IMR-90 (cell line): ENCODE data around the gene PDE11A. TPM values are rescaled to one million over a fixed set of nuclear protein-coding genes. Genes with fewer than 3 reads are reported as not detected.
A peak's percentile ranks its signal among the peaks of the same experiment; 100 is the strongest.

Experiments
- ATAC-seq: fragments of 200-7000 bp; cut with Tn5 transposase; 2 replicates; pipeline ENCODE4 v1.9.1; 2020; ENCODE audit warnings: low read depth, mild to moderate bottlenecking, moderate library complexity
- BruUV-seq: library from RNA; stranded (reverse); fragments of 400-500 nt; replicated peaks from 2 replicates; lab custom pipeline; 2021; lab: Mats Ljungman, UMichigan
- CTCF ChIA-PET: fragments of 300-600 bp; formaldehyde crosslinking; extraction: SDS; loops from one replicate; lab custom pipeline; 2021; ENCODE audit warnings: antibody characterized with exemption; lab: Yijun Ruan, JAX
- POLR2A ChIA-PET: fragments of 300-600 bp; sonication (Branson Sonifier 250); formaldehyde crosslinking; loops from one replicate; lab custom pipeline; 2022; ENCODE audit warnings: antibody characterized with exemption; ENCODE audit not compliant: unreplicated experiment; lab: Charles Lee
- DNase-seq: peaks from one replicate; pipeline ENCODE4 v3.0.0; 2013
- H2AFZ ChIP-seq: replicated peaks from 2 replicates; pipeline ENCODE3; 2013; ENCODE audit warnings: low read length, mild to moderate bottlenecking; ENCODE audit not compliant: poor library complexity
- H2AK5ac ChIP-seq: 2 replicates; pipeline ENCODE4 v1.6.1; 2013; ENCODE audit warnings: low read depth, low read length, inconsistent platforms
- H2AK9ac ChIP-seq: replicated peaks from 2 replicates; pipeline ENCODE3; 2013; ENCODE audit warnings: mild to moderate bottlenecking, low read depth, low read length, moderate library complexity; ENCODE audit not compliant: poor library complexity
- H2BK120ac ChIP-seq: 2 replicates; pipeline ENCODE4 v1.6.1; 2013; ENCODE audit warnings: low read depth, low read length, inconsistent platforms
- H2BK15ac ChIP-seq: 3 replicates; pipeline ENCODE4 v1.6.1; 2013; ENCODE audit warnings: low read depth, low read length, inconsistent platforms
- H2BK20ac ChIP-seq: 2 replicates; pipeline ENCODE4 v1.6.1; 2013; ENCODE audit warnings: low read depth, mild to moderate bottlenecking, inconsistent platforms, low read length, moderate library complexity
- H2BK5ac ChIP-seq: 2 replicates; pipeline ENCODE4 v1.6.1; 2013; ENCODE audit warnings: mild to moderate bottlenecking, low read depth, low read length, inconsistent platforms; ENCODE audit not compliant: poor library complexity, severe bottlenecking
- H3K14ac ChIP-seq: replicated peaks from 2 replicates; pipeline ENCODE4 v1.6.1; 2013; ENCODE audit warnings: low read depth, low read length, inconsistent platforms
- H3K18ac ChIP-seq: 2 replicates; pipeline ENCODE4 v1.6.1; 2013; ENCODE audit warnings: low read depth, low read length, control low read depth
- H3K23ac ChIP-seq: 2 replicates; pipeline ENCODE4 v1.6.1; 2013; ENCODE audit warnings: low read depth, low read length, inconsistent platforms
- H3K27ac ChIP-seq: 2 replicates; pipeline ENCODE4 v1.5.1; 2013; ENCODE audit warnings: mild to moderate bottlenecking, control low read depth, low read length; ENCODE audit not compliant: insufficient read depth
- H3K27me3 ChIP-seq: 2 replicates; pipeline ENCODE4 v1.6.1; 2013; ENCODE audit warnings: low read length; ENCODE audit not compliant: control insufficient read depth, insufficient read depth
- H3K36me3 ChIP-seq: 2 replicates; pipeline ENCODE4 v1.6.1; 2013; ENCODE audit warnings: low read length, mixed read lengths; ENCODE audit not compliant: control insufficient read depth, insufficient read depth
- H3K4ac ChIP-seq: 2 replicates; pipeline ENCODE4 v1.6.1; 2013; ENCODE audit warnings: low read depth, low read length, inconsistent platforms
- H3K4me1 ChIP-seq: 2 replicates; pipeline ENCODE4 v1.6.1; 2013; ENCODE audit warnings: low read length, mixed read lengths; ENCODE audit not compliant: control insufficient read depth, insufficient read depth
- H3K4me2 ChIP-seq: 2 replicates; pipeline ENCODE4 v1.6.1; 2013; ENCODE audit warnings: low read depth, mild to moderate bottlenecking, control low read depth, low read length, moderate library complexity
- H3K4me3 ChIP-seq: 2 replicates; pipeline ENCODE4 v1.5.1; 2013; ENCODE audit warnings: low read depth, mild to moderate bottlenecking, control low read depth, low read length, moderate library complexity; ENCODE audit not compliant: insufficient read depth
- H3K56ac ChIP-seq: 2 replicates; pipeline ENCODE4 v1.6.1; 2013; ENCODE audit warnings: low read length, inconsistent platforms; ENCODE audit not compliant: insufficient read depth; ENCODE audit errors: extremely low read depth
- H3K79me1 ChIP-seq, 2 experiments: 2 replicates each; pipeline ENCODE4 v1.6.1; 2013; ENCODE audit warnings: low read length in 2 of 2, inconsistent platforms in 1 of 2, low read depth in 1 of 2
- H3K9ac ChIP-seq: 2 replicates; pipeline ENCODE4 v1.6.1; 2013; ENCODE audit warnings: low read depth, low read length, control low read depth
- H3K9me1 ChIP-seq: 2 replicates; pipeline ENCODE4 v1.6.1; 2013; ENCODE audit warnings: low read length, inconsistent platforms; ENCODE audit not compliant: insufficient read depth
- H3K9me3 ChIP-seq: 2 replicates; pipeline ENCODE4 v1.6.1; 2013; ENCODE audit warnings: low read length; ENCODE audit not compliant: control insufficient read depth, insufficient read depth
- H4K20me1 ChIP-seq: 2 replicates; pipeline ENCODE4 v1.6.1; 2013; ENCODE audit warnings: low read length, inconsistent platforms; ENCODE audit not compliant: insufficient read depth
- H4K5ac ChIP-seq: 2 replicates; pipeline ENCODE4 v1.6.1; 2013; ENCODE audit warnings: mild to moderate bottlenecking, low read depth, low read length, control low read depth
- H4K8ac ChIP-seq, 2 experiments: 2 replicates each; pipeline ENCODE4 v1.6.1; 2013; ENCODE audit warnings: low read depth in 2 of 2, low read length in 2 of 2, control low read depth in 1 of 2, inconsistent platforms in 1 of 2
- H4K91ac ChIP-seq: 2 replicates; pipeline ENCODE4 v1.6.1; 2013; ENCODE audit warnings: low read depth, low read length, inconsistent platforms; ENCODE audit not compliant: insufficient read depth
- CEBPB ChIP-seq: IDR thresholded peaks from 2 replicates; pipeline ENCODE4 v1.6.1; 2012; ENCODE audit warnings: low read depth, low read length, improper control_type of control experiment
- ELK1 ChIP-seq: fragments of 150-350 bp; IDR thresholded peaks from 2 replicates; pipeline ENCODE4 v1.6.1; 2016; ENCODE audit warnings: low read depth, mild to moderate bottlenecking, low read length, moderate library complexity, borderline replicate concordance
- FOS ChIP-seq: fragments of 150-350 bp; IDR thresholded peaks from 2 replicates; pipeline ENCODE4 v1.6.1; 2016; ENCODE audit warnings: low read depth, low read length
- RAD21 ChIP-seq: IDR thresholded peaks from 2 replicates; pipeline ENCODE4 v1.6.1; 2012; ENCODE audit warnings: low read length, improper control_type of control experiment
- dilution Hi-C: fragments of 300-500 bp; cut with HindIII; formaldehyde crosslinking; loops from one replicate; pipeline ENCODE4 v1.14.3; 2018; ENCODE audit warnings: low sequenced_read_pairs; ENCODE audit not compliant: unreplicated experiment
- in situ Hi-C: fragments of 300-500 bp; cut with MboI; formaldehyde crosslinking; loops from 3 replicates; pipeline ENCODE4 v1.14.3; 2019; ENCODE audit warnings: low sequenced_read_pairs, inconsistent platforms, mixed read lengths
- intact Hi-C: fragments of 100-400 bp; cut with micrococcal nuclease; formaldehyde crosslinking; loops from 2 replicates; pipeline ENCODE4 v1.10.0; 2022
- polyA plus RNA-seq, 3 experiments: library from polyadenylated mRNA; depleted of rRNA; stranded (reverse); fragments of >200 nt; gene quantifications; 2 replicates each; pipeline ENCODE4 v1.2.3, GENCODE V29; 2012; ENCODE audit warnings: low replicate concordance in 1 of 3
- total RNA-seq: library from RNA; depleted of rRNA; stranded (reverse); fragments of >200 nt; gene quantifications from 2 replicates; pipeline ENCODE4 v1.2.3, GENCODE V29; 2012

PDE11A gene
- total and polyA plus RNA-seq, 2 of the 4 experiments (the other 2 are of a cell fraction): 0.21 to 0.72 TPM

- TF ChIP-seq ELK1 (no peak), RAD21 (no peak), FOS (no peak), CEBPB (peak; percentile 77)
- H3K27ac ChIP-seq: no peak overlapping the region
Observed at GRCh38 chr2:178005756-178006155, 66.8 kb downstream of the PDE11A start.

More at GRCh38 chr2:178005756-178006155, 66.8 kb downstream of the PDE11A start:
- no TSS peak for BruUV-seq
- H3K9me3 ChIP-seq: no peaks in the 10 kb centered on the region
- no peaks in the 10 kb centered on the region for H3K36me3 ChIP-seq
- H3K9me1 ChIP-seq: no peaks in the 10 kb centered on the region; the same call in 1 of the 2 replicates
- no peaks in the 10 kb centered on the region for H4K20me1 ChIP-seq
- in situ Hi-C loops (no loop called here), dilution Hi-C loops (no loop called here), intact Hi-C loops (no loop called here)
- no peak overlapping the region for H4K91ac ChIP-seq
- peak overlapping the region; percentile 57 for H2BK5ac ChIP-seq
- no peak overlapping the region for H2BK20ac ChIP-seq
- H2AFZ ChIP-seq: no peak overlapping the region
- H2BK15ac ChIP-seq: no peak overlapping the region
- H2AK9ac ChIP-seq: no peak overlapping the region
- ATAC-seq (no peak), DNase-seq (peak; percentile 40)
- no peak overlapping the region for H3K4me3 ChIP-seq
- H3K18ac ChIP-seq: no peak overlapping the region
- no peak overlapping the region for H3K4me2 ChIP-seq
- H2AK5ac ChIP-seq: no peak overlapping the region
- H4K5ac ChIP-seq: no peak overlapping the region
- peaks cover 3% of the 10 kb centered on the region; the same call in 1 of the 2 replicates for H3K4me1 ChIP-seq
- no peak overlapping the region for H2BK120ac ChIP-seq
- H3K4ac ChIP-seq: no peak overlapping the region
- no peaks in the 10 kb centered on the region for H3K27me3 ChIP-seq
- H3K56ac ChIP-seq: no peak overlapping the region
- no peak overlapping the region for H3K23ac ChIP-seq
- no peak overlapping the region for H4K8ac ChIP-seq
- H3K79me1 ChIP-seq: no peaks in the 10 kb centered on the region
- CTCF ChIA-PET: interaction anchor here (1.6 kb wide), 1 partner anchor 106 kb away, joined by 4 read pairs; no protein-coding TSS in a partner anchor
- POLR2A ChIA-PET: no interaction called here
- H3K9ac ChIP-seq: no peak overlapping the region
- no peak overlapping the region for H3K14ac ChIP-seq
